ENCODE data around the gene LIMS2. TPM values are rescaled to one million over a fixed set of nuclear protein-coding genes. Genes with fewer than 3 reads are reported as not detected.

LIMS2 gene
- total and polyA plus RNA-seq, 12 donors: 148 to 687 (median 160) TPM

DNA sequence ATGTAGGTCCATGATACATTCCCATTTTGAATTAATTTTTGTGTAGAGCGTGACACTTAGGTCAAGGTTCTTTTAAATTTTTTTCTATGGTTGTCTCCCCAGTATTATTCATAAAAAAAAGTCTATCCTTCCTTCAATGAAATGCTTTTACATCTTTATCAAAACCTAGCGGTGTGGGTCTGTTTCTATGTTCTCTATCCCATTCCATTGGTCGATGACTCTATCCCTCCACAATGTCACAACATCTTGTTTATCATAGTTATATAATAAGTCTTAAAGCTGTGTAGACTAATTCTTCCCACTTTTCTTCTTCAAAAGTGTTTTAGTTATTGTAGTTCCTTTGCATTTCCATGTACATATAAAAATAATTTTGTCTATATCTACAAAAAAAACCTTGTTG, 76.6 kb downstream of the LIMS2 start:
- Histone ChIP-seq H3K36me3 (no peaks in the 10 kb centered on the region), H3K27me3 (no peaks in the 10 kb centered on the region), H3K27ac (no peak overlapping the region), H3K9me3 (peaks cover 0 to 14% (median 4%) of the 10 kb centered on the region in 11 donors), H3K4me1 (no peaks in the 10 kb centered on the region), H3K4me3 (no peak overlapping the region)
- TF ChIP-seq CTCF (IDR thresholded peaks at IDR 0.05): no peak
- 90 to 92% methylated on average over 3 of the region's 3 CpGs for WGBS, 2 donors
- DNase-seq (no peak), ATAC-seq (no peak)
- intact Hi-C loops (cut with DNase I): loop anchor here in 1 of 10 donors (10.0 kb wide), 1 partner anchor 96 kb away; no protein-coding TSS in a partner anchor

DNA sequence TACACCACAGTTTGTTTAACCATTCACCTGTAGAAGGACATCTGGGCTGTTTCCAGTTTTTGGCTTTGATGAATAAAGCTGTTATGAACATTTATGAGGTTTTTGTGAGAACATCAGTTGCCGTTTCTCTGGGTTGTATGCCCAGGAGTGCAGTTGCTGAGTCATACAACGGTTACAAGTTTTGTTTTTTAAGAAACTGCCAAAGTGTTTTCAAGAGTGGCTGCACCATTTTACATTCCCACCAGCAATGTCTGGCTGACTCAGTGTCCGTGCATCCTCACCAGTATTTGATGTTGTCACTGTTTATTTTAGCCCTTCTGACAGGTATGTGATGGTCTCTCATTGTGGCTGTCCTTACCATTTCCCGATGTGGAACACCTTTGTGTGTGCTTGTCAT, 77.3 kb downstream of the LIMS2 start:
- H3K27me3 ChIP-seq: no peaks in the 10 kb centered on the region
- WGBS, 2 donors: 77 to 87% methylated on average over 4 of the region's 4 CpGs
- DNase-seq: no peak
- no peaks in the 10 kb centered on the region for H3K4me1 ChIP-seq
- no peak overlapping the region for H3K27ac ChIP-seq
- TF ChIP-seq CTCF (IDR thresholded peaks at IDR 0.05): no peak
- no peaks in the 10 kb centered on the region for H3K36me3 ChIP-seq
- intact Hi-C loops (cut with DNase I): loop anchor here in 1 of 10 donors (10.0 kb wide), 1 partner anchor 97 kb away; no protein-coding TSS in a partner anchor
- no peak for ATAC-seq
- H3K9me3 ChIP-seq: peaks cover 0 to 6% (median 0%) of the 10 kb centered on the region in 11 donors
- no peak overlapping the region for H3K4me3 ChIP-seq

DNA sequence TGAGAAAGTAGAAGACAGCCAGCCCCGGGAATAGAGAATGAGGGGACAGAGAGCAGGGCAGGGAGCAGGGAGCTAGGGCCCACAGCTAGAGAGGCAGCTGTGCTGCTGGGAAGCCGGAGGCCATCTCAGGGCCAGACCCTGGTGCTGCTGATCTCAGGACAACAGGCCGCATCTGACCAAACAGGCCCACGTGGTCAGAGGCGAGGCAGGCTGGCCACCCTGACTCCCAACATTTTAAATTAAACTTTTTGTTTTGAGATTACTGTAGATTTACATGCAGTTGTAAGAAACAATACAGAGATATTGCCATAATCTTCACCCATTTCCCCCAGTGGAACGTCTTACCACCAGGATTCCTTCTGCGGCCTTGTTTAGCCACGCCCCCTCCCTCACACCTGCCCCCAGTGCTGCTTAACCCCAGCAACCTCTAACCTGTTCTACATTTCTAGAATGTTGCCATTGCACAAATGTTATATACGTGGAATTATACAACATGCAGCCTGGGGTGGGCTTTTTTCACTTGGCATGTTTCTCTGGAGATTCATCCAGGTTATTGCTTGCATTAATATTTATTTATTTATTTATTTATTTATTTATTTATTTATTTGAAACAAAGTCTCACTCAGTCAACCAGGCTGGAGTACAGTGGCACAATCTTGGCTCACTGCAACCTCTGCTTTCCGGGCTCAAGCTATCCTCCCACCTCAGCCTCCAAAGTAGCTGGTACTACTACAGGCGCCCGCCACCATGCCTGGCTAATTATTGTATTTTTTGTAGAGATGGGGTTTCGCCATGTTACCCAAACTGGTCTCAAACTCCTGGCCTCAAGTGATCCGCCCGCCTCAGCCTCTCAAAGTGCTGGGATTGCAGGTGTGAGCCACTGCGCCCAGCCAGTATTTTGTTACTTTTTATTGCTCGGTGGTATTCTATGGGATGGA, 78.0 kb downstream of the LIMS2 start:
- no peak for TF ChIP-seq CTCF (IDR thresholded peaks at IDR 0.05)
- 88 to 89% methylated on average over 17 of the region's 17 CpGs for WGBS, 2 donors
- DNase-seq: no peak

DNA sequence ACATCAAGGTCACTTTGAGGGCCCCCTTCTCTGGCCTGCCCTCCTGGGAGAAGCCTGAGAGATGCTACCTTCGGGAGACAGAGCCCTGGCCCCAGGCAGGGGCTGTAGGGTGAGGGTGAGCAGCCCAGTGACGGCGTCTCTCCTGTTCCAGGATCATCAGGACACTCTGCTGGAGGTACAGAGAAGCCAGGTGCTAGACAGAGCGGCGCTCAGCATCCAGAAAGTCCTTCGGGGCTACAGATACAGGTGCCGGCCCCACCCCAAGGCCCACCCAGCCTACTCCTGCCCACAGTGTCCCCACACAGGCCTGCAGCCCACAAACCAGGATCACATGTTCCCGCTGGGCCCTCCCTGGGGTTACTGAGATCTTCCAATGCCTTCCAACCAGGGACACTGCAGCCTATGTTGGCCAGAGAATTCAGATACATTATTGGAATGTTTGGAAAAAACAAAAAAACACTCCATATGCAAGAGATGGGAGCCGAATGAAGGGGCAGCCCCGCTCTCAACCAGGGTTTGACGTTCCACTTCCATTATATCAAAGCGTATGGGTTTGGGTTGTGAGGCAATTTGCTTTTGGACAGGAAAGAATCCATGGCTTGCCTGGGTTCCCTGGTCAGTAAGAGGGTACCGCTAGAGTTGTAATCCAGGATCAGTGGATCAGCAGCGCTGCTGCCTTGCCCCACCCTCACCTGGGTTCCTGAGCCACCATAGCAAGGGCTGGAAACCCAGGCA, 78.9 kb downstream of the LIMS2 start:
- no peak for TF ChIP-seq CTCF (IDR thresholded peaks at IDR 0.05)

More for the DNA sequence above, 78.0 kb downstream of the LIMS2 start:
- H3K4me3 ChIP-seq: no peak overlapping the region
- intact Hi-C loops (cut with DNase I): loop anchor here in 1 of 10 donors (10.0 kb wide), 1 partner anchor 97 kb away; no protein-coding TSS in a partner anchor
- peaks cover 0 to 5% (median 0%) of the 10 kb centered on the region in 11 donors for H3K9me3 ChIP-seq
- H3K36me3 ChIP-seq: no peaks in the 10 kb centered on the region
- no peak overlapping the region for H3K27ac ChIP-seq
- H3K27me3 ChIP-seq: no peaks in the 10 kb centered on the region
- no peak for ATAC-seq
- no peaks in the 10 kb centered on the region for H3K4me1 ChIP-seq

More for the DNA sequence above, 78.9 kb downstream of the LIMS2 start:
- Histone ChIP-seq H3K27ac (no peak overlapping the region), H3K27me3 (no peaks in the 10 kb centered on the region), H3K9me3 (peaks cover 0 to 5% (median 0%) of the 10 kb centered on the region in 11 donors), H3K36me3 (no peaks in the 10 kb centered on the region), H3K4me1 (peaks cover 0 to 1% (median 0%) of the 10 kb centered on the region in 9 donors), H3K4me3 (no peak overlapping the region)
- WGBS, 2 donors: 96 to 97% methylated on average over 14 of the region's 14 CpGs
- DNase-seq: no peak
- no peak for ATAC-seq
- intact Hi-C loops (cut with DNase I): loop anchor here in 1 of 10 donors (10.0 kb wide), 1 partner anchor 98 kb away; no protein-coding TSS in a partner anchor

Measured in heart right ventricle (tissue), 16 donors.